K562 (cell line): ENCODE data around the gene BTBD16. TPM values are rescaled to one million over a fixed set of nuclear protein-coding genes. Genes with fewer than 3 reads are reported as not detected.

Experiments
- ATAC-seq: fragments of 200-7000 bp; cut with Tn5 transposase; 3 replicates; pipeline ENCODE4 v1.9.1; 2020; ENCODE audit warnings: moderate library complexity
- BruUV-seq: library from RNA; stranded (reverse); fragments of 400-500 nt; replicated peaks from 2 replicates; lab custom pipeline; 2021; lab: Mats Ljungman, UMichigan
- CTCF ChIA-PET: fragments of 300-600 bp; formaldehyde crosslinking; extraction: SDS; loops from one replicate; lab custom pipeline; 2021; ENCODE audit warnings: low intra/inter-chr PET ratio; lab: Yijun Ruan, JAX
- POLR2A ChIA-PET: fragments of 300-600, 350-650 bp; sonication (Branson Sonifier 250); formaldehyde crosslinking; extraction: SDS; loops from one replicate; lab custom pipeline; 2021; ENCODE audit warnings: antibody characterized with exemption, inconsistent platforms; lab: Yijun Ruan, JAX
- DNase-seq, 4 experiments: peaks; one replicate each; pipeline versions ENCODE4 v3.0.0 to v3.0.0-alpha.2; 2011 to 2018; ENCODE audit warnings: low spot score in 3 of 4, mixed read lengths in 3 of 4; ENCODE audit errors: extremely low read depth in 1 of 4
- FAIRE-seq: peaks from 2 replicates; lab custom pipeline; 2011; peaks lifted over from hg19 to GRCh38; lab: Jason Lieb, UNC
- H2AFZ ChIP-seq: 2 replicates; pipeline ENCODE4 v1.6.0; 2011; ENCODE audit warnings: low read depth, low read length, control low read depth, inconsistent platforms
- H3K27ac ChIP-seq: fragments of 200-600 bp; 3 replicates; pipeline ENCODE4 v1.8.0; 2011; ENCODE audit warnings: low read depth, mild to moderate bottlenecking, control low read depth, inconsistent platforms, low read length, moderate library complexity, mixed read lengths; ENCODE audit errors: extremely low read depth
- H3K27me3 ChIP-seq, 2 experiments: fragments of 300-600 bp in 1 of 2; 2 replicates in 1 of 2; 3 replicates in 1 of 2; pipeline versions ENCODE4 v1.6.0 to v1.8.0; 2011; ENCODE audit warnings: inconsistent platforms in 2 of 2, low read length in 2 of 2, mild to moderate bottlenecking in 1 of 2, mixed read lengths in 1 of 2, moderate library complexity in 1 of 2; ENCODE audit not compliant: control insufficient read depth in 2 of 2, insufficient read depth in 2 of 2
- H3K36me3 ChIP-seq: fragments of 300-600 bp; 3 replicates; pipeline ENCODE4 v1.8.0; 2011; ENCODE audit warnings: mild to moderate bottlenecking, low read length, inconsistent platforms; ENCODE audit not compliant: control insufficient read depth, insufficient read depth
- H3K4me1 ChIP-seq, 2 experiments: fragments of 200-600 bp in 1 of 2; replicated peaks in 1 of 2; 2 replicates in 1 of 2; 3 replicates in 1 of 2; pipeline versions ENCODE4 v1.5.1 to v1.8.0; 2011; ENCODE audit warnings: inconsistent platforms in 2 of 2, low read length in 2 of 2, mild to moderate bottlenecking in 1 of 2, mixed read lengths in 1 of 2, moderate library complexity in 1 of 2; ENCODE audit not compliant: control insufficient read depth in 2 of 2, insufficient read depth in 2 of 2
- H3K4me2 ChIP-seq: 2 replicates; pipeline ENCODE4 v1.6.1; 2011; ENCODE audit warnings: low read length, control low read depth, inconsistent platforms, mixed read lengths; ENCODE audit not compliant: insufficient read depth
- H3K4me3 ChIP-seq: fragments of 200-600 bp; sonication (generic), shearing (Covaris generic); 2 replicates; pipeline ENCODE4 v1.5.1; 2016; ENCODE audit warnings: control low read depth, inconsistent platforms
- H3K79me2 ChIP-seq: fragments of 200-600 bp; 3 replicates; pipeline ENCODE4 v1.8.0; 2011; ENCODE audit warnings: low read length, inconsistent platforms; ENCODE audit not compliant: control insufficient read depth, insufficient read depth
- H3K9ac ChIP-seq, 2 experiments: 2 replicates each; pipeline versions ENCODE4 v1.6.0 to v1.6.1; 2011; ENCODE audit warnings: low read depth in 2 of 2, low read length in 2 of 2, control low read depth in 1 of 2, inconsistent platforms in 1 of 2, mild to moderate bottlenecking in 1 of 2, mixed read lengths in 1 of 2; ENCODE audit not compliant: insufficient read depth in 1 of 2
- H3K9me1 ChIP-seq: one replicate; pipeline ENCODE4 v1.6.0; 2011; ENCODE audit warnings: inconsistent platforms, mild to moderate bottlenecking, low read length, moderate library complexity; ENCODE audit not compliant: control insufficient read depth, insufficient read depth
- H3K9me3 ChIP-seq: replicated peaks from 2 replicates; pipeline ENCODE4 v1.5.1; 2011; ENCODE audit warnings: low read depth, low read length, inconsistent platforms; ENCODE audit not compliant: control insufficient read depth, insufficient read depth
- H4K20me1 ChIP-seq: replicated peaks from 2 replicates; pipeline ENCODE4 v1.6.1; 2011; ENCODE audit warnings: low read length, inconsistent platforms, mixed read lengths; ENCODE audit not compliant: control insufficient read depth, insufficient read depth
- CEBPB ChIP-seq: fragments of 450-650 bp; IDR thresholded peaks from 2 replicates; pipeline ENCODE4 v1.6.1; 2016; ENCODE audit warnings: missing genetic modification characterization, missing compliant biosample characterization
- CEBPG ChIP-seq, 3 experiments: fragments of 200-800 bp in 1 of 3; sonication (Bioruptor generic) in 1 of 3; sonication (generic) in 1 of 3; formaldehyde crosslinking in 1 of 3; IDR thresholded peaks in 2 of 3; conservative IDR thresholded peaks in 1 of 3; 2 replicates each; pipeline versions ENCODE4 v1.6.1 to v1.8.0; 2016 to 2022; ENCODE audit warnings: missing compliant biosample characterization in 2 of 3, missing genetic modification characterization in 2 of 3, mild to moderate bottlenecking in 1 of 3, missing genetic modification reagents in 1 of 3
- HMGN3 ChIP-seq: IDR thresholded peaks from 2 replicates; pipeline ENCODE4 v1.6.1; 2011; ENCODE audit warnings: borderline replicate concordance, low read depth, mild to moderate bottlenecking, mixed read lengths, low read length; ENCODE audit not compliant: insufficient read length; ENCODE audit errors: extremely low read depth
- JUN ChIP-seq, 2 experiments: sonication (generic) in 1 of 2; formaldehyde crosslinking in 1 of 2; IDR thresholded peaks; 2 replicates each; pipeline versions ENCODE4 v1.6.1 to v1.8.0; 2012 to 2022; ENCODE audit warnings: borderline replicate concordance in 2 of 2, mild to moderate bottlenecking in 2 of 2, improper control_type of control experiment in 1 of 2, low read depth in 1 of 2, low read length in 1 of 2, missing genetic modification reagents in 1 of 2
- LEF1 ChIP-seq: fragments of 450-650 bp; IDR thresholded peaks from 2 replicates; pipeline ENCODE4 v1.6.1; 2016; ENCODE audit warnings: mild to moderate bottlenecking
- MED1 ChIP-seq: sonication (generic); formaldehyde crosslinking; IDR thresholded peaks from 2 replicates; pipeline ENCODE4 v1.8.1; 2023; ENCODE audit warnings: missing genetic modification reagents, borderline replicate concordance
- MTA1 ChIP-seq: fragments of 450-650 bp; IDR thresholded peaks from 2 replicates; pipeline ENCODE4 v1.6.1; 2017; ENCODE audit warnings: borderline replicate concordance
- POLR2G ChIP-seq: fragments of 200-400 bp; formaldehyde crosslinking; IDR thresholded peaks from 2 replicates; pipeline ENCODE4 v1.6.1; 2017; ENCODE audit warnings: low read depth, mild to moderate bottlenecking, antibody characterized with exemption, low read length, moderate library complexity
- VEZF1 ChIP-seq: fragments of 200-800 bp; sonication (Bioruptor generic); IDR thresholded peaks from 2 replicates; pipeline ENCODE4 v1.6.1; 2017; ENCODE audit warnings: missing genetic modification characterization, missing compliant biosample characterization
- ZNF639 ChIP-seq, 2 experiments: fragments of 200-800 bp in 1 of 2; sonication (Bioruptor generic) in 1 of 2; sonication (generic) in 1 of 2; formaldehyde crosslinking in 1 of 2; IDR thresholded peaks in 1 of 2; conservative IDR thresholded peaks in 1 of 2; 2 replicates each; pipeline versions ENCODE4 v1.5.0 to v1.6.1; 2016 to 2020; ENCODE audit warnings: missing compliant biosample characterization in 1 of 2, missing genetic modification characterization in 1 of 2, missing genetic modification reagents in 1 of 2
- ZNF780A ChIP-seq: fragments of 250-450 bp; sonication (Bioruptor Pico); IDR thresholded peaks from 2 replicates; pipeline ENCODE4 v1.5.0; 2021; ENCODE audit warnings: mild to moderate bottlenecking
- WGBS: fragments of 100-300 bp; shearing (Covaris generic); methylation state at CpG from one replicate; pipeline ENCODE4 v1.1.6; 2016; ENCODE audit warnings: low coverage, mixed read lengths; ENCODE audit not compliant: insufficient coverage; ENCODE audit errors: missing lambda C conversion rate; 5-methylcytosine and 5-hydroxymethylcytosine counted together
- in situ Hi-C: fragments of 300-500 bp; cut with MboI; formaldehyde crosslinking; loops from 4 replicates; pipeline ENCODE4 v1.15.0; 2018; ENCODE audit warnings: inconsistent platforms, mixed read lengths
- intact Hi-C: fragments of 100-400 bp; cut with micrococcal nuclease; formaldehyde crosslinking; loops from 2 replicates; pipeline ENCODE4 v1.14.2; 2022
- polyA plus RNA-seq, 8 experiments: library from polyadenylated mRNA; depleted of rRNA in 4 of 8; stranded (reverse) in 5 of 8; unstranded in 3 of 8; fragments of >200 nt; fragmentation: Nextera tagmentation in 2 of 8; fragmentation: Illumina TruSeq in 1 of 8; extraction: Ambion mirVana in 2 of 8; extraction: Trizol in 1 of 8; gene quantifications; 2 replicates each; pipeline versions ENCODE4 v1.2.1 to v1.2.3, GENCODE V29; 2011 to 2014; ENCODE audit warnings: inconsistent platforms in 1 of 8, missing spikeins in 1 of 8
- total RNA-seq, 7 experiments: library from RNA; depleted of rRNA in 6 of 7; stranded (reverse); fragments of >200 nt in 6 of 7; fragmentation: Illumina TruSeq in 2 of 7; extraction: Trizol in 2 of 7; gene quantifications; 2 replicates each; pipeline versions ENCODE4 v1.2.1 to v1.2.3, GENCODE V29; 2011 to 2021; ENCODE audit warnings: low replicate concordance in 1 of 7

Gene BTBD16
- total and polyA plus RNA-seq, 9 of the 15 experiments (the other 6 are each of a cell fraction or from before 2014, with no cell fraction given), result 0.11 TPM; not detected in 8

GRCh38 chr10:122299423-122300075 lies 28.5 kb downstream of the BTBD16 start (continued):
- TF ChIP-seq MED1 (CRISPR knock-in tag), result no peak
- TF ChIP-seq JUN (IDR thresholded peaks at IDR 0.05; ENCODE audit: borderline replicate concordance, low read depth, low read length), result no peak
- no peak for TF ChIP-seq JUN (CRISPR knock-in tag; IDR thresholded peaks at IDR 0.05; ENCODE audit: borderline replicate concordance)
- no peak for TF ChIP-seq POLR2G
- TF ChIP-seq HMGN3, result no peak
- TF ChIP-seq ZNF639 (CRISPR knock-in tag; conservative IDR thresholded peaks at IDR 0.05 in 1 of 2, IDR thresholded peaks at IDR 0.05 in 1 of 2), result no peak

DNA sequence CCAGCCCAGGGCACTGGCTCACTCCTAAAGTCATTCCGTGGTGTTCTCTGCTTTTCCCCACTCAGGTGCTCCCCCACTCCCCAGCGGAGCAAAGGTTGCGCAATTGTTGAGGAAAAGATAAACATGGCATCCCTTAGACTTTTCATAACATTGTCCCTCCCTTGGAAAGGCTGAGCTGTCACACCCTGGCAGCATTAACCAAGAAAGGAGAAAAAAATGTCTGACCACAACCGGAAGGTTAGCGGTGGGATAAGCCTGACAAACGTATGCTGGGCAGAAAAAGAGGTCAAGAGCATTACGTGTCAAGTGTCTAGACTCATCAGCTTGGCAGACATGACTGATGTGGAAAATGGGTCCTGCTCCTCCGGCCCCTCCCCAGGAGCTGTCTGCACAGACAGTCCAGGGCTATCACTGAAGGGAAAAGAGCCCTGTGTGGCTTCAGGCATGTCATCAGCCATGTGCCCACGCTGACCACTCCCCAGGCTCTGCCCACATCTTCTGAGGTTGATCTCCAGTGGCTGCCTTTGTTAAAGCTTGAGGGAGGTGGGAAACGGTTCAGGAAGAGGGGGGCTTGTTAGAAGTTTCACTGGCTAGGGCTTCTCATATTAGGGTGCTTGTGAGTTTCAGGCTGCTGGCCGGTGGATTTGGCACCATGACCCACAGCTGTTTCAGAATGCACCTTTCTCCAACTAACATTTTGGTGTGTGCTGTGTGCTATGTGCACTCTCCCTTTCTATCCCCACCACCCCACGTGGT lies 30.1 kb downstream of the BTBD16 start:
- no peak for DNase-seq
- Histone ChIP-seq H3K27me3 (no peaks in the 10 kb centered on the region), H3K27ac (no peak overlapping the region), H3K36me3 (no peaks in the 10 kb centered on the region), H2AFZ (no peak overlapping the region), H3K4me2 (no peak overlapping the region), H3K79me2 (no peaks in the 10 kb centered on the region), H4K20me1 (no peaks in the 10 kb centered on the region), H3K9ac (no peak overlapping the region), H3K9me3 (no peaks in the 10 kb centered on the region), H3K4me3 (no peak overlapping the region), H3K4me1 (no peaks in the 10 kb centered on the region), H3K9me1 (no peaks in the 10 kb centered on the region)
- FAIRE-seq, result no peak
- ATAC-seq, result no peak
- TF ChIP-seq ZNF780A (CRISPR knock-in tag) (no peak), MED1 (CRISPR knock-in tag) (no peak), VEZF1 (CRISPR knock-in tag) (no peak), CEBPG (CRISPR knock-in tag; IDR thresholded peaks at IDR 0.05) (peak; percentile 30; the same call in 1 of the 2 replicates), CEBPG (tag; conservative IDR thresholded peaks at IDR 0.05 in 1 of 2, IDR thresholded peaks at IDR 0.05 in 1 of 2) (peak; percentile 60 to 73), MTA1 (no peak), LEF1 (no peak), CEBPB (tag) (peak; percentile 85)
- in situ Hi-C loops (no loop called here), intact Hi-C loops (no loop called here)
- POLR2A ChIA-PET, result no interaction called here
- 2% methylated on average over 10 of the region's 12 CpGs for WGBS
- CTCF ChIA-PET, result no interaction called here
- no TSS peak for BruUV-seq
